Measurements from ENCODE around the gene TBC1D17.

- TF ChIP-seq POLR2A (IDR thresholded peaks at IDR 0.05; ENCODE audit: low read length) (no peak), GATA1 (IDR thresholded peaks at IDR 0.05; ENCODE audit: low read depth, low read length) (no peak)
Measured at GRCh38 chr19:49932041-49932451, 54.5 kb downstream of the TBC1D17 start.

Measured in erythroblast (primary cell).